OCI-LY7 (cell line): ENCODE measurements around the gene DLX2. TPM values are rescaled to one million over a fixed set of nuclear protein-coding genes. Genes with fewer than 3 reads are reported as not detected.
"Not testable (repeated sequence)": the region's sequence is repeated elsewhere in the genome, so short reads cannot be mapped to it uniquely, and the experiment has no call there.

ENCODE experiments used
- BruUV-seq: library from RNA; stranded (reverse); fragments of 400-500 nt; replicated peaks from 2 replicates; lab custom pipeline; 2021; lab: Mats Ljungman, UMichigan
- CTCF ChIA-PET: fragments of 300-600 bp; sonication (Branson Sonifier 250); formaldehyde crosslinking; loops from one replicate; lab custom pipeline; 2022; ENCODE audit warnings: antibody characterized with exemption; ENCODE audit not compliant: unreplicated experiment; lab: Charles Lee
- POLR2A ChIA-PET: fragments of 300-600 bp; sonication (Branson Sonifier 250); formaldehyde crosslinking; loops from one replicate; lab custom pipeline; 2022; ENCODE audit warnings: antibody characterized with exemption; lab: Charles Lee
- DNase-seq: peaks from one replicate; pipeline ENCODE4 v3.0.0-alpha.2; 2015; ENCODE audit warnings: low spot score
- H2AFZ ChIP-seq: fragments of 200-600 bp; sonication (generic), shearing (Covaris generic); 2 replicates; pipeline ENCODE4 v1.6.1; 2014; ENCODE audit warnings: mild to moderate bottlenecking, antibody characterized with exemption, low read length, moderate library complexity
- H3K27ac ChIP-seq: fragments of 200-600 bp; sonication (generic); 2 replicates; pipeline ENCODE4 v1.5.1; 2014; ENCODE audit warnings: mixed run types, low read depth, mild to moderate bottlenecking, moderate library complexity, low read length, inconsistent platforms; ENCODE audit not compliant: poor library complexity, severe bottlenecking
- H3K36me3 ChIP-seq: fragments of 200-600 bp; sonication (generic); 2 replicates; pipeline ENCODE4 v1.6.1; 2014; ENCODE audit warnings: mild to moderate bottlenecking, antibody characterized with exemption, low read length, moderate library complexity, mixed read lengths; ENCODE audit not compliant: insufficient read depth
- H3K4me1 ChIP-seq: fragments of 200-600 bp; sonication (generic); 2 replicates; pipeline ENCODE4 v1.5.1; 2014; ENCODE audit warnings: mild to moderate bottlenecking, low read length; ENCODE audit not compliant: insufficient read depth, poor library complexity, severe bottlenecking
- H3K4me2 ChIP-seq: fragments of 200-600 bp; sonication (generic); 2 replicates; pipeline ENCODE4 v1.6.1; 2014; ENCODE audit warnings: mild to moderate bottlenecking, low read length
- H3K4me3 ChIP-seq: fragments of 200-600 bp; sonication (generic); 2 replicates; pipeline ENCODE4 v1.5.1; 2014; ENCODE audit warnings: mild to moderate bottlenecking, low read depth, low read length; ENCODE audit not compliant: poor library complexity, severe bottlenecking
- H3K79me2 ChIP-seq: fragments of 200-600 bp; sonication (generic); 2 replicates; pipeline ENCODE4 v1.6.1; 2016; ENCODE audit warnings: low read depth, mild to moderate bottlenecking, low read length, moderate library complexity, mixed read lengths; ENCODE audit not compliant: insufficient read depth
- H3K9me2 ChIP-seq: fragments of 200-600 bp; sonication (generic); 2 replicates; pipeline ENCODE4 v1.6.1; 2016; ENCODE audit warnings: mild to moderate bottlenecking, low read length, mixed read lengths; ENCODE audit not compliant: insufficient read depth
- H3K9me3 ChIP-seq: fragments of 200-600 bp; sonication (generic); 2 replicates; pipeline ENCODE4 v1.6.1; 2014; ENCODE audit warnings: mild to moderate bottlenecking, mixed run types, low read length, mixed read lengths
- H4K20me1 ChIP-seq: fragments of 200-600 bp; sonication (generic); 2 replicates; pipeline ENCODE4 v1.6.1; 2014; ENCODE audit warnings: mild to moderate bottlenecking, antibody characterized with exemption, low read length, moderate library complexity, mixed read lengths; ENCODE audit not compliant: insufficient read depth
- CTCF ChIP-seq: fragments of 200-600 bp; sonication (generic); conservative IDR thresholded peaks from 2 replicates; pipeline ENCODE4 v1.5.1; 2014; ENCODE audit warnings: mild to moderate bottlenecking, antibody characterized with exemption, low read length, moderate library complexity, mixed read lengths
- EZH2phosphoT487 ChIP-seq: fragments of 200-600 bp; sonication (generic); IDR thresholded peaks from 2 replicates; pipeline ENCODE4 v1.6.1; 2018; ENCODE audit warnings: low read depth, borderline replicate concordance, mild to moderate bottlenecking, mixed run types, antibody characterized with exemption, low read length, moderate library complexity, mixed read lengths
- intact Hi-C: fragments of 100-400 bp; cut with micrococcal nuclease; formaldehyde crosslinking; loops from one replicate; pipeline ENCODE4 v1.10.0; 2022; ENCODE audit not compliant: unreplicated experiment
- total RNA-seq, 2 experiments: library from RNA; depleted of rRNA in 1 of 2; stranded (reverse); fragments of >200 nt in 1 of 2; shearing (Covaris generic) in 1 of 2; gene quantifications; 2 replicates each; pipeline ENCODE4 v1.2.3, GENCODE V29; 2014 to 2022

DLX2 gene
- total RNA-seq, 2 experiments from 2014 or later, result 0.22 TPM; not detected in 1

GRCh38 chr2:172072303-172072702, 30.4 kb downstream of the DLX2 start:
- DNase-seq, result no peak
- ChIA-PET POLR2A (interaction anchor here (0.8 to 1.3 kb wide), 2 partner anchors 10 to 514 kb away, joined by 5 read pairs; no protein-coding TSS in a partner anchor), CTCF (no interaction called here)
- Histone ChIP-seq H3K79me2 (no peaks in the 10 kb centered on the region), H3K4me2 (no peak overlapping the region), H3K36me3 (no peaks in the 10 kb centered on the region), H3K9me2 (no peaks in the 10 kb centered on the region), H3K4me3 (no peak overlapping the region), H4K20me1 (no peaks in the 10 kb centered on the region), H3K27ac (no peak overlapping the region), H2AFZ (no peak overlapping the region), H3K9me3 (no peaks in the 10 kb centered on the region), H3K4me1 (no peaks in the 10 kb centered on the region)
- no peak for TF ChIP-seq CTCF
- no peak for TF ChIP-seq EZH2phosphoT487
- no TSS peak for BruUV-seq
- intact Hi-C loops, result no loop called here

- Histone ChIP-seq H3K4me2 (no peak overlapping the region), H3K9me3 (no peaks in the 10 kb centered on the region), H3K36me3 (no peaks in the 10 kb centered on the region), H3K4me1 (no peaks in the 10 kb centered on the region), H3K79me2 (no peaks in the 10 kb centered on the region), H2AFZ (no peak overlapping the region), H3K27ac (no peak overlapping the region), H3K4me3 (no peak overlapping the region), H4K20me1 (no peaks in the 10 kb centered on the region), H3K9me2 (no peaks in the 10 kb centered on the region)
- intact Hi-C loops, result no loop called here
- ChIA-PET CTCF (no interaction called here), POLR2A (no interaction called here)
- no TSS peak for BruUV-seq
- DNase-seq, result no peak
- no peak for TF ChIP-seq EZH2phosphoT487
- TF ChIP-seq CTCF, result no peak
These were observed 31.8 kb downstream of the DLX2 start for GRCh38 chr2:172070936-172071335.

- POLR2A ChIA-PET, H3K9me3 ChIP-seq, H2AFZ ChIP-seq, H3K36me3 ChIP-seq, H3K4me1 ChIP-seq, intact Hi-C loops, H3K9me2 ChIP-seq, CTCF ChIA-PET, BruUV-seq, H3K4me3 ChIP-seq, DNase-seq, H4K20me1 ChIP-seq, H3K79me2 ChIP-seq, H3K27ac ChIP-seq, H3K4me2 ChIP-seq: not testable (repeated sequence)
These were observed 34.8 kb downstream of the DLX2 start for GRCh38 chr2:172067905-172068304.
